HepG2 (cell line): ENCODE results near the gene CEP63.

ENCODE experiments used
- EP300 ChIP-seq, 3 experiments: sonication (generic) in 1 of 3; formaldehyde crosslinking in 1 of 3; IDR thresholded peaks; 2 replicates each; pipeline versions ENCODE4 v1.5.1 to v1.6.1; 2011 to 2020; ENCODE audit warnings: low read depth in 2 of 3, low read length in 2 of 3, borderline replicate concordance in 1 of 3, improper control_type of control experiment in 1 of 3, mild to moderate bottlenecking in 1 of 3, missing genetic modification reagents in 1 of 3, moderate library complexity in 1 of 3
- FOXK1 ChIP-seq: sonication (generic); formaldehyde crosslinking; IDR thresholded peaks from 2 replicates; pipeline ENCODE4 v1.4.0; 2020; ENCODE audit warnings: low read depth, missing genetic modification reagents, borderline replicate concordance
- FOXM1 ChIP-seq: sonication (generic); formaldehyde crosslinking; IDR thresholded peaks from 2 replicates; pipeline ENCODE4 v1.5.0; 2020; ENCODE audit warnings: missing genetic modification reagents
- KAT7 ChIP-seq: IDR thresholded peaks from 2 replicates; pipeline ENCODE4 v1.6.1; 2018; ENCODE audit warnings: borderline replicate concordance, missing compliant biosample characterization
- MAZ ChIP-seq, 2 experiments: sonication (generic) in 1 of 2; formaldehyde crosslinking in 1 of 2; IDR thresholded peaks; 2 replicates each; pipeline versions ENCODE4 v1.5.0 to v1.6.1; 2012 to 2020; ENCODE audit warnings: low read depth in 2 of 2, mild to moderate bottlenecking in 2 of 2, borderline replicate concordance in 1 of 2, improper control_type of control experiment in 1 of 2, low read length in 1 of 2, missing genetic modification reagents in 1 of 2, moderate library complexity in 1 of 2
- NBN ChIP-seq: fragments of 450-650 bp; conservative IDR thresholded peaks from 2 replicates; pipeline ENCODE4 v1.6.1; 2017
- POLR2A ChIP-seq, 2 experiments: IDR thresholded peaks; 2 replicates each; pipeline ENCODE4 v1.6.1; 2011; ENCODE audit warnings: low read depth in 2 of 2, low read length in 2 of 2, mild to moderate bottlenecking in 1 of 2, moderate library complexity in 1 of 2; ENCODE audit not compliant: insufficient read depth in 1 of 2
- RXRB ChIP-seq: IDR thresholded peaks from 2 replicates; pipeline ENCODE4 v1.6.1; 2016; ENCODE audit warnings: borderline replicate concordance, missing genetic modification reagents, missing compliant biosample characterization
- SYNCRIP ChIP-seq: fragments of 200-400 bp; formaldehyde crosslinking; IDR thresholded peaks from 2 replicates; pipeline ENCODE4 v1.6.1; 2018; ENCODE audit warnings: mild to moderate bottlenecking, low read depth, low read length; ENCODE audit not compliant: insufficient read depth
- U2AF1 ChIP-seq: fragments of 200-400 bp; formaldehyde crosslinking; optimal IDR thresholded peaks from 2 replicates; pipeline ENCODE3; 2017; ENCODE audit warnings: mild to moderate bottlenecking, low read depth, low read length
- ZFP1 ChIP-seq: IDR thresholded peaks from 2 replicates; pipeline ENCODE4 v1.6.1; 2016
- ZNF10 ChIP-seq: sonication (generic); formaldehyde crosslinking; IDR thresholded peaks from 2 replicates; pipeline ENCODE4 v1.4.0; 2020; ENCODE audit warnings: mild to moderate bottlenecking, low read depth, missing genetic modification reagents, borderline replicate concordance
- ZNF781 ChIP-seq: sonication (generic); formaldehyde crosslinking; IDR thresholded peaks from 2 replicates; pipeline ENCODE4 v1.5.1; 2020; ENCODE audit warnings: borderline replicate concordance, mild to moderate bottlenecking, missing genetic modification reagents; ENCODE audit errors: not compliant biosample characterization
- TF ChIP-seq, protein P1 (sequence below), 2 experiments: fragments of 450-650 bp in 1 of 2; sonication (generic) in 1 of 2; formaldehyde crosslinking; IDR thresholded peaks; 2 replicates each; pipeline versions ENCODE4 v1.5.0 to v1.8.0; 2020 to 2022; ENCODE audit warnings: mild to moderate bottlenecking in 1 of 2, missing genetic modification reagents in 1 of 2

DNA sequence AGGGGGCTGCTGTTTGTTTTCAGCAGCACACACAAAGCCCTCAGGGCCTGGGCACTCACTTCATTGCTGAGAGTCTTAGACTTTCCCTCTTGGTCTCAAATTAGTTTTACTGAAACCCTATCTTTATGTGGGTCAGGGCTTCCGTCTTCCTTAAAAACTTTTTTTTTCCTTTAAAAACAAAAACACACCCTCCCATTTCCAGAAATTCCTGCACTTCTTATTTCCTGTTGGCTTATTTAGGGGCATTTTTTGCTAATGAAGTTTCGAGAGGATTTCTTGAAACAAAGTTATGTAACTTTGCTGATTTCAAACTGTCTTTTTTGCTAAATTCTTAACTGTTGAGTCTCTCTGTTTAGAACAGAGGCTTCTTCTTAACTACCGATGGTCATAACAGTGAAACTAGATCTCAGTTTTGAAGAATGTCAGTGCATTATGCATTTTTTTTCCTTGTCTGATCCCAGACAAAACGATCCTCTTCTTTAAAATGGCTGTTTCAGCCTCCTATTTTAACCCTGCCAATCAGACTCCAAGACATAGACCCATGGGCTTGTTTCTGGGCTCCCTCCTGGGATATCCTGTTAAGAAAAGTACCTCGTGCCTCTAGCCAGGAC is 23.4 kb upstream of the CEP63 start:
- no peak for TF ChIP-seq U2AF1
- no peak for TF ChIP-seq KAT7 (CRISPR knock-in tag)
- TF ChIP-seq POLR2A (IDR thresholded peaks at IDR 0.05; ENCODE audit: insufficient read depth in 1 of 2, low read depth in 2 of 2, low read length in 2 of 2), result no peak
- TF ChIP-seq MAZ (IDR thresholded peaks at IDR 0.05; ENCODE audit: borderline replicate concordance, low read depth, low read length), result no peak
- TF ChIP-seq MAZ (CRISPR knock-in tag; IDR thresholded peaks at IDR 0.05; ENCODE audit: low read depth), result no peak
- no peak for TF ChIP-seq ZNF10 (CRISPR knock-in tag)
- TF ChIP-seq ZNF781, result no peak
- TF ChIP-seq FOXM1, result no peak
- no peak for TF ChIP-seq FOXK1 (CRISPR knock-in tag)
- TF ChIP-seq NBN, result no peak
- no peak for TF ChIP-seq EP300 (IDR thresholded peaks at IDR 0.05; ENCODE audit: low read depth in 2 of 2, low read length in 2 of 2)
- no peak for TF ChIP-seq EP300 (CRISPR knock-in tag; IDR thresholded peaks at IDR 0.05; ENCODE audit: borderline replicate concordance)
- TF ChIP-seq RXRB, result no peak
- TF ChIP-seq SYNCRIP, result no peak
- TF ChIP-seq ZFP1 (CRISPR knock-in tag), result no peak
- TF ChIP-seq, protein P1, sequence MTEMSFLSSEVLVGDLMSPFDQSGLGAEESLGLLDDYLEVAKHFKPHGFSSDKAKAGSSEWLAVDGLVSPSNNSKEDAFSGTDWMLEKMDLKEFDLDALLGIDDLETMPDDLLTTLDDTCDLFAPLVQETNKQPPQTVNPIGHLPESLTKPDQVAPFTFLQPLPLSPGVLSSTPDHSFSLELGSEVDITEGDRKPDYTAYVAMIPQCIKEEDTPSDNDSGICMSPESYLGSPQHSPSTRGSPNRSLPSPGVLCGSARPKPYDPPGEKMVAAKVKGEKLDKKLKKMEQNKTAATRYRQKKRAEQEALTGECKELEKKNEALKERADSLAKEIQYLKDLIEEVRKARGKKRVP (CRISPR knock-in tag; IDR thresholded peaks at IDR 0.05), result no peak
